ENCODE measurements around the gene RNASEL. TPM values are rescaled to one million over a fixed set of nuclear protein-coding genes. Genes with fewer than 3 reads are reported as not detected.

Gene RNASEL
- total and polyA plus RNA-seq, 9 of the 15 experiments (the other 6 are each of a cell fraction or from before 2014, with no cell fraction given), result 4.3 to 11.1 (median 7.2) TPM

DNA sequence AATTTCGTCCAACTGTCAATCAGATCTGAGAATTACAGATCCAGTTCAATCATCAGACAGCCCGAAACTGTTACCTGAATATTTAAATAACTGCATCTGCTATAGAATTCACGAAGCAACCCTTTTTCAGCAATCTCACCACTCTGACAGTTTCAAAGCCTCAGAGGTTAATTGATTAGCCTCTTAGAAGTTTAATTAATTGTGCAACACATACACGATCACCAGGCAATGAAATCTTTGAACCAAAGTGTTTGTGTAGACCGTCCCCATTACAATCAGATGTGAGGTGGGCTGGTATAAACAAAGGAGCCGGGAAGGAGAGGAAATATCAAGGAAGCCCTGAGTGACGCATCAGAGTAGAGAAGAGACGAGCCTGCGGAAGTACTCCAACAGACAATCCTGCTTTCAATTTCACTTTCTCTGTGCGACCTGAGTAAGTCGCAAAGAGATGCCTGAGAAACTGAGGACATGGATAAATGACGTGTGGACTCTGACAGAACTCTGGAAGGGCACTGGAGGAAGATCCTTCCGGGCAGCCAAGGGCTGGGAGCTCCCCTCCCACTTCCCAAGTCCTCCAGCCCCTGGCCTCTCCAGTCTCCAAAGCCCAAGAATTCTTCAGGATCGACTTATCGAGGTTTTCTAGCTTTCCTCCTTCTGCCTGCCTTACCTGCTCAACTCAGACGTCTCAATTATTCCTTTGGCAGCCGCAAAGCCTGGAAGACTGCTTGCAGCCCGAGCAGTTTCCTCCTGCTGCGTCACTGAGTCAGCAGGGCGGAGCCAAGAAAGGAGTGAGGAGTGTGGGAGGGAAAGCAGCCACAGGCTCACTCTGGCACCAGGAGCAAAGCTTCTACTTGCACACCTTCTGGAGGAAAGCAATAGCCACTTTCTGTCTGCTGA, at the start of gene RNASEL (continued):
- TF ChIP-seq, protein P1, sequence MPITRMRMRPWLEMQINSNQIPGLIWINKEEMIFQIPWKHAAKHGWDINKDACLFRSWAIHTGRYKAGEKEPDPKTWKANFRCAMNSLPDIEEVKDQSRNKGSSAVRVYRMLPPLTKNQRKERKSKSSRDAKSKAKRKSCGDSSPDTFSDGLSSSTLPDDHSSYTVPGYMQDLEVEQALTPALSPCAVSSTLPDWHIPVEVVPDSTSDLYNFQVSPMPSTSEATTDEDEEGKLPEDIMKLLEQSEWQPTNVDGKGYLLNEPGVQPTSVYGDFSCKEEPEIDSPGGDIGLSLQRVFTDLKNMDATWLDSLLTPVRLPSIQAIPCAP (CRISPR knock-in tag; IDR thresholded peaks at IDR 0.05; ENCODE audit: borderline replicate concordance), result no peak
- TF ChIP-seq RB1 (IDR thresholded peaks at IDR 0.05; ENCODE audit: low read depth) (no peak), MED1 (CRISPR knock-in tag; IDR thresholded peaks at IDR 0.05; ENCODE audit: borderline replicate concordance) (no peak), FOSL1 (tag; conservative IDR thresholded peaks at IDR 0.05) (peak; percentile 56; the same call in 1 of the 2 replicates), ZFP36 (IDR thresholded peaks at IDR 0.05; ENCODE audit: low read depth, low read length, partially characterized antibody) (peak; percentile 70), ZNF507 (tag; conservative IDR thresholded peaks at IDR 0.05) (no peak), ZBTB7A (IDR thresholded peaks at IDR 0.05; ENCODE audit: borderline replicate concordance, control insufficient read depth, low read depth, low read length) (no peak), JUNB (CRISPR knock-in tag; conservative IDR thresholded peaks at IDR 0.05) (0 out of 2 replicates have a peak, but pooled peaks have one; percentile 35), MTF1 (CRISPR knock-in tag; IDR thresholded peaks at IDR 0.05; ENCODE audit: borderline replicate concordance) (no peak), JUND (IDR thresholded peaks at IDR 0.05; ENCODE audit: borderline replicate concordance, low read depth, low read length) (peak; percentile 48), JUND (tag; IDR thresholded peaks at IDR 0.05; ENCODE audit: borderline replicate concordance, low read depth, low read length) (peak; percentile 7; the same call in 2 of the 3 replicates), ETV1 (tag; conservative IDR thresholded peaks at IDR 0.05; ENCODE audit: low read depth) (no peak; the same call in 1 of the 2 replicates), TAF1 (IDR thresholded peaks at IDR 0.05; ENCODE audit: control insufficient read depth, extremely low read depth, insufficient read depth, low read length, severe bottlenecking) (peak; percentile 54), NFIX (CRISPR knock-in tag; IDR thresholded peaks at IDR 0.05; ENCODE audit: low read depth) (no peak), ESRRB (CRISPR knock-in tag; IDR thresholded peaks at IDR 0.05; ENCODE audit: borderline replicate concordance) (no peak), ZNF23 (CRISPR knock-in tag; IDR thresholded peaks at IDR 0.05) (no peak)
- TF ChIP-seq, protein P2, sequence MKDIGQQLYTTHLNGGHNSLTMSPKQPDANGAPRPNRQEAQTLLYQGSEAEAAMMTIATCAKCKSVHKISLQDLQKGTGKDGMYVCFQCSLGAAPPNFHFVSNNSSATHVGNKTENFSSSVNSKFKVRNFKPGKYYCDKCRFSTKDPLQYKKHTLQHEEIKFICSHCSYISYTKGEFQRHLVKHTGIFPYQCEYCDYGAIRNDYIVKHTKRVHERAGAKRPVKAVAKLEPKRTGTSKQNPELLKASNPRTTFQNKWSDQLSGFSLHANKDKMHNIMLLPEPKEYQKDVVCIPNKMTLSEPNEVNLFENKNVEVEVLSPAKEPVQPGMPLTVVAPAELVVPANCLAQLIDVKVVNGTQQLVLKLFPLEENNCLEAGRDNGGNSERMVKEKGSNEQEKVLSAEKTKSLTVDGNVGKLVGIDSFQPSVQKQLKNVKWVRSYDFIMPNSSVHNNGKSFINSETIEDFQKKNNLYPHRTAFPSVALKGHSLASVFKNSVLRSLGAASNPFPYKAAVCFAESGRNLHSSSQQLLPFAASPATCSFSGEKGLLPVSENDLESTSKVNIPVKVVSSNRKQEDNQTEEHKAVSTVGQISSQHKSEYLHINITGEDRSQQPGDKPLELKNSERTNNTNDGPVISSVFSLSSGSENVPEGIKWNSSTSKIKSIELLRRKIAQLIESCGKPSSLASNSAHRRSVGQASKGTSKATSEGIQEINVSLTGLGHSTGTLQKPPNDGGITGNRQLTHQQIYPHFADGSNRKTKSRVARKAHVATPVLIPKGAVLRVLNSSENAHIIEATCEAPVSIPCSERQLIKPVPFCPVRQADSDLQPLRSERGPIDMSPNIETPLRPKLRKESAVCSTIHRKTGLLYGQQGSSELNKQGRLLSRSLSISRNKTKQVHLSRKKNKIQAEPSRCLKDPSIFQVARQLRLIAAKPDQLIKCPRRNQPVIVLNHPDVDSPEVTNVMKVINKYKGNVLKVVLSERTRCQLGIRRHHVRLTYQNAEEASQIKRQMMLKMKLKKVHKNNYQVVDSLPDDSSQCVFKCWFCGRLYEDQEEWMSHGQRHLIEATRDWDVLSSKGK (CRISPR knock-in tag; IDR thresholded peaks at IDR 0.05), result no peak
- TF ChIP-seq, protein P3, sequence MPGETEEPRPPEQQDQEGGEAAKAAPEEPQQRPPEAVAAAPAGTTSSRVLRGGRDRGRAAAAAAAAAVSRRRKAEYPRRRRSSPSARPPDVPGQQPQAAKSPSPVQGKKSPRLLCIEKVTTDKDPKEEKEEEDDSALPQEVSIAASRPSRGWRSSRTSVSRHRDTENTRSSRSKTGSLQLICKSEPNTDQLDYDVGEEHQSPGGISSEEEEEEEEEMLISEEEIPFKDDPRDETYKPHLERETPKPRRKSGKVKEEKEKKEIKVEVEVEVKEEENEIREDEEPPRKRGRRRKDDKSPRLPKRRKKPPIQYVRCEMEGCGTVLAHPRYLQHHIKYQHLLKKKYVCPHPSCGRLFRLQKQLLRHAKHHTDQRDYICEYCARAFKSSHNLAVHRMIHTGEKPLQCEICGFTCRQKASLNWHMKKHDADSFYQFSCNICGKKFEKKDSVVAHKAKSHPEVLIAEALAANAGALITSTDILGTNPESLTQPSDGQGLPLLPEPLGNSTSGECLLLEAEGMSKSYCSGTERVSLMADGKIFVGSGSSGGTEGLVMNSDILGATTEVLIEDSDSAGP (CRISPR knock-in tag; IDR thresholded peaks at IDR 0.05), result no peak
- TF ChIP-seq, protein P4, sequence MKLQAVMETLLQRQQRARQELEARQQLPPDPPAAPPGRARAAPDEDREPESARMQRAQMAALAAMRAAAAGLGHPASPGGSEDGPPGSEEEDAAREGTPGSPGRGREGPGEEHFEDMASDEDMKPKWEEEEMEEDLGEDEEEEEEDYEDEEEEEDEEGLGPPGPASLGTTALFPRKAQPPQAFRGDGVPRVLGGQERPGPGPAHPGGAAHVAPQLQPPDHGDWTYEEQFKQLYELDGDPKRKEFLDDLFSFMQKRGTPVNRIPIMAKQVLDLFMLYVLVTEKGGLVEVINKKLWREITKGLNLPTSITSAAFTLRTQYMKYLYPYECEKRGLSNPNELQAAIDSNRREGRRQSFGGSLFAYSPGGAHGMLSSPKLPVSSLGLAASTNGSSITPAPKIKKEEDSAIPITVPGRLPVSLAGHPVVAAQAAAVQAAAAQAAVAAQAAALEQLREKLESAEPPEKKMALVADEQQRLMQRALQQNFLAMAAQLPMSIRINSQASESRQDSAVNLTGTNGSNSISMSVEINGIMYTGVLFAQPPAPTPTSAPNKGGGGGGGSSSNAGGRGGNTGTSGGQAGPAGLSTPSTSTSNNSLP (IDR thresholded peaks at IDR 0.05; ENCODE audit: borderline replicate concordance, low read depth, low read length), result no peak

All from K562 (cell line).